Measurements from ENCODE around the gene IMP3.

DNA sequence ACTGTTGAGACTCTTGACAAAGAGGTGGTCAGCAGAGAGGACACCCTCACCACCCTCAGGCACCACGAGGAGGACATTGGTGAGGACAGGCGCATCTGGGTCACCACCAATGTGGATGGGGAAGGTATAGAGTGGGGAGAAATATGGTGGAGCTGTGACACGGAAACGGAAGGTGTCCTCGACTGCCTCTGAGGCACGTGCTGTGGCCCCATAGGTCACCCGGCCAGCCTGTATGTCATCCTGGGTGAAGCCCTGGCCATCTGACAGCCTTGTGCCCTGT is 48.2 kb upstream of the IMP3 start:
- no peak for TF ChIP-seq CTCF (IDR thresholded peaks at IDR 0.05)
- no peak for TF ChIP-seq POLR2A (IDR thresholded peaks at IDR 0.05)

Data from esophagus squamous epithelium (tissue), 4 donors.